Measurements from ENCODE around the gene PLA2G2D. TPM values are rescaled to one million over a fixed set of nuclear protein-coding genes. Genes with fewer than 3 reads are reported as not detected.
A peak's percentile ranks its signal among the peaks of the same experiment; 100 is the strongest.

The PLA2G2D gene
- total and polyA plus RNA-seq, 7 donors, result 0.16 to 8.6 TPM; not detected in 5

GRCh38 chr1:20074055-20074724 is 45.1 kb downstream of the PLA2G2D start:
- Histone ChIP-seq H3K4me1 (peaks cover 0 to 38% (median 33%) of the 10 kb centered on the region in 4 donors), H3K27me3 (no peaks in the 10 kb centered on the region), H3K4me3 (no peak overlapping the region), H3K36me3 (no peaks in the 10 kb centered on the region), H3K27ac (peak overlapping the region in 3 of 4 donors; percentile 19 to 85 (median 85)), H3K9me3 (no peaks in the 10 kb centered on the region)
- no peak for TF ChIP-seq EP300 (IDR thresholded peaks at IDR 0.05)
- TF ChIP-seq CTCF (IDR thresholded peaks at IDR 0.05), result no peak
- TF ChIP-seq POLR2A (IDR thresholded peaks at IDR 0.05), result no peak
- no peak for TF ChIP-seq POLR2AphosphoS5 (IDR thresholded peaks at IDR 0.05)
- DNase-seq, result peak; percentile 41
- intact Hi-C loops (cut with DNase I), result loop anchor here (2.0 to 10.0 kb wide), 2 partner anchors 95 to 411 kb away; partner anchors contain the start of genes CAMK2N1 and PLA2G2A
- WGBS, 2 donors, result 84 to 87% methylated on average over 11 of the region's 11 CpGs

- 96% methylated on average over 2 of the region's 2 CpGs for WGBS, 2 donors
- intact Hi-C loops (cut with DNase I), result loop anchor here (10.0 kb wide), 1 partner anchor 412 kb away; the partner anchor contains the start of gene CAMK2N1
- H3K36me3 ChIP-seq, result no peaks in the 10 kb centered on the region
- peaks cover 0 to 42% (median 38%) of the 10 kb centered on the region in 4 donors for H3K4me1 ChIP-seq
- H3K27ac ChIP-seq, result peak overlapping the region in 3 of 4 donors; percentile 85 to 90 (median 85)
- no peak overlapping the region for H3K4me3 ChIP-seq
- TF ChIP-seq CTCF (IDR thresholded peaks at IDR 0.05) (no peak), POLR2A (IDR thresholded peaks at IDR 0.05) (no peak), EP300 (IDR thresholded peaks at IDR 0.05) (no peak), POLR2AphosphoS5 (IDR thresholded peaks at IDR 0.05) (no peak)
- DNase-seq, result peak; percentile 36
- H3K27me3 ChIP-seq, result no peaks in the 10 kb centered on the region
- H3K9me3 ChIP-seq, result no peaks in the 10 kb centered on the region
These were observed 46.1 kb downstream of the PLA2G2D start for GRCh38 chr1:20073256-20073655.

- 84 to 94% methylated on average over 7 of the region's 7 CpGs for WGBS, 2 donors
- Histone ChIP-seq H3K27me3 (no peaks in the 10 kb centered on the region), H3K4me3 (no peak overlapping the region), H3K36me3 (no peaks in the 10 kb centered on the region), H3K9me3 (no peaks in the 10 kb centered on the region), H3K4me1 (peaks cover 0 to 42% (median 38%) of the 10 kb centered on the region in 4 donors), H3K27ac (peak overlapping the region; percentile 33 to 90 (median 85))
- DNase-seq, result peak; percentile 37
- intact Hi-C loops (cut with DNase I), result loop anchor here (10.0 kb wide), 1 partner anchor 412 kb away; the partner anchor contains the start of gene CAMK2N1
- TF ChIP-seq POLR2A (IDR thresholded peaks at IDR 0.05) (no peak), CTCF (IDR thresholded peaks at IDR 0.05) (no peak), EP300 (IDR thresholded peaks at IDR 0.05) (no peak), POLR2AphosphoS5 (IDR thresholded peaks at IDR 0.05) (no peak)
These were observed 46.6 kb downstream of the PLA2G2D start for GRCh38 chr1:20072771-20073170.

- TF ChIP-seq CTCF (IDR thresholded peaks at IDR 0.05) (no peak), EP300 (IDR thresholded peaks at IDR 0.05) (no peak), POLR2AphosphoS5 (IDR thresholded peaks at IDR 0.05) (no peak), POLR2A (IDR thresholded peaks at IDR 0.05) (no peak)
- H3K9me3 ChIP-seq, result no peaks in the 10 kb centered on the region
- H3K27me3 ChIP-seq, result no peaks in the 10 kb centered on the region
- H3K4me1 ChIP-seq, result peaks cover 0 to 42% (median 38%) of the 10 kb centered on the region in 4 donors
- intact Hi-C loops (cut with DNase I), result loop anchor here (10.0 kb wide), 1 partner anchor 413 kb away; the partner anchor contains the start of gene CAMK2N1
- peak overlapping the region; percentile 84 to 90 (median 85) for H3K27ac ChIP-seq
- H3K36me3 ChIP-seq, result no peaks in the 10 kb centered on the region
- DNase-seq, result peak; percentile 64
- WGBS, 2 donors, result 90% methylated on average over 6 of the region's 6 CpGs
- H3K4me3 ChIP-seq, result peak overlapping the region in 3 of 4 donors; percentile 44 to 50 (median 47)
These were observed 47.9 kb downstream of the PLA2G2D start for GRCh38 chr1:20071416-20071815.
